HG03469 (cell line): Measurements from ENCODE around the gene C2orf49.

Source experiments
- ATAC-seq: cut with Tn5 transposase; IDR thresholded peaks from one replicate; pipeline ENCODE4 v1.9.1; 2021; ENCODE audit warnings: mild to moderate bottlenecking, moderate library complexity, moderate number of reproducible peaks; ENCODE audit not compliant: unreplicated experiment

The C2orf49 gene

GRCh38 chr2:105380432-105381100 lies 43.2 kb downstream of the C2orf49 start:
- no peak for ATAC-seq

DNA sequence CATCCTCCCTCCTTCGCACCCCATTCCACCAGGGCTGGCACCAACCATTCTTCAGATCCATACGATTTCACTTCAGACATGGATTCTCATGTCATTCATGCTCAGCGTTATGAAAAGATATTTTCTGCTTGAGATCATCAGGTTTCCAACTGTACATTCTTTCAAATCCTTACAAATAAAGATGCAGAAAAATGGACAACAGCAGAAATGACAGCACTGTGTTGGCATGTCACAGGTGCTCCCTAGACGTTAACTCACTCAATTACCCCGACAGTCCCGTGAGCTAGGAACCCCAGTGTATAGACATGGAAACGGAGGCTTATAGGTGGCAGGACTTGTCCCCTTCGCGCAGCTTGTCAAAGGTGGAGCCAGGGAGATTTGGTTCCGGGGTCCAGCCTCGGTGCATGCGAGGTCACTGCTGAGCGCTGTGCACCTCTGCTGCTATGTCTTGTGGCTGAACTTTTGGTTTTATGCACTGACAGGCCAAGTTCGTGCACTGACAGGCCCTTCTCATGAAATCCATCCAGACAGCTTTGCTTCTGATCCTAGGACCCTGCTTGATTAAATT lies 43.8 kb downstream of the C2orf49 start:
- no peak for ATAC-seq

GRCh38 chr2:105382177-105382576 lies 44.8 kb downstream of the C2orf49 start:
- ATAC-seq, result no peak

DNA sequence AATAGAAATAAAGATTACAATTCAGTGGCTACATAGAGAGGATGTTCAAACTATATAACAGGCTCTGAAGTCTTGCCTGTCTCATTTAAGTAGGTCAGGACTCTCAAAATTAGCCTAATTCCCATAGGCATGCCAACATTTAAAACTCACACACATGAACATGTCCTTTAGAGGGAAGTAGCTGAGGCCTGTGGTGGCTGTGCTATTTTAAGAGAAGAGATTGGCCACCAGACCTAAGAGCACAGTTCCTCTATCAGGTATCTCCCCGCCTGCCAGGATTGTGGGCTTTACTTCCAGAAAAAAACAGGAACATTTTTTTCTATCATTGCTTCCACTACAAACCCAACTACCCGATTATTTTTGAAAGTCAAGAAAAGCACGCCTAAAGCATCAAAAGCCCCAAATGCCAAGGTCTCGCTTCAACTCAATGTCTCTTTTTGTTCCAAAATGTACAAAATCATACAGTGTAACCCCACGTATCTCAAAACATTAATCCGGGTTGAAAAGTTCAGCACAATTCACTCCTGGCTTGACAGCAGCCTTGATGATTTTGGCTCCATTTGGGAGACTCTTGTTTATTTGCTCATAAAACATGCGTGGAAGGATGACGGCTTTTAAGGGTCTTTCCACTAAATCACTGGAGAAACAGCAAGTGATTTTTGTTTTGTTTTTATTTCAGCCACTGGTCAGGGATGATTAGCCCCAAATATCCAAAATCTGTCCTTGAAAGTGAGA lies 46.3 kb downstream of the C2orf49 start:
- ATAC-seq, result no peak

DNA sequence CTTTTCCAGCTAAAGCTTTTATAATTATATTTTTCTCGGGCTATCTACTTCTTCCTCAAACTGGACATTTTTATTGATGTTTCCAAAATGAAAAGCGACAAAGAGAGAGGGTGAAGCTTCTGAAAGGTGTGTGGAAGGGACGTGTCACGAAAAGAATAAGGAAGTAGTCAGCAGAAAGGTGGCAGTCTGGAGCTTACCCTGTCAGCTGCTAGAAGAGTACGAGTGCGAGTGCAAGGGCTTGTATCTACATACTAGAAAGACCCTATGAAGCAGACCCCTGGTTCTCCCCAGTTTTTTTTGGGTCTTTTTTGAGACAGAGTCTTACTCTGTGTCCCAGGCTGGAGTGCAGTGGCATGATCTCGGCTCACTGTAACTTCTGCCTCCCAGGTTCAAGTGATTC lies 46.9 kb downstream of the C2orf49 start:
- no peak for ATAC-seq

- ATAC-seq, result no peak
Observed at GRCh38 chr2:105384861-105385260, 47.5 kb downstream of the C2orf49 start.

DNA sequence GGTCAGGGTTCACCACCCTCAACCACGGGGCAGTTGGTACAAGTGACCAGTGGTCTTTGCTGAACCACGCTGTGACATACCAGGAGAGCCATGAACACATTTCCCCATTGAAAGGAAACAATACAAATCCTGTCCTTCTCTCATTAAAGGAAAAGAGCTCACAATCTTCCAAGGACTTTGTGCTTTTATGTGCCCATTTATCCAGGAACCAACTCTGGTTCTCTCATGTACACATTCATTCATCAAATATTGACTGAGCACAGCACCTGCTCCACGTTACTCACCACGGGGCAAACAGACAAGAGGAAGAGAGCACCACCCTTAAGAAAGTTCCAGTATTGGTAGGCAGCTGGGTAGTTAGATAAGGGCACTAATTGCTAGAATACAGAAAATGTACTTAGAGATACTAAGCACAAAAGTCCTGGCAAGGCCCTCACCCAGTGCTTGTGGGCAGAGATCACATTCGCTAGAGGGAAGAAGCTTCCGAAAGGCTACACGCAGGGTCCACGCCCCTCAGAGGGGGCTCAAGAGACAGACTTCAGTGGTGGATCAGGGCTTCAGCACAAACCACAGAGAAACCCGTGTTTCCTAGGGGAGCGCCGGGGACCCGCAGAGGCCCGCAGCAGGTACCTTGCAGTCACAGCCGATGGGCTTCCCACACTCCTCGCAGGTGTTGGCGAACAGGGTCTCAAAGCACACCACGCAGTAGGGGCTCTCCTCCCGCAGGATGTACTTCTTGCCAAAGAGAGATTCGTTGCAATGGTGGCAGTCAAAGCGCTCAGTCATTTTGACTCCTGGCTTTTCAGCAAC lies 48.6 kb downstream of the C2orf49 start:
- no peak for ATAC-seq

- no peak for ATAC-seq
Observed at GRCh38 chr2:105387225-105387624, 49.9 kb downstream of the C2orf49 start.

DNA sequence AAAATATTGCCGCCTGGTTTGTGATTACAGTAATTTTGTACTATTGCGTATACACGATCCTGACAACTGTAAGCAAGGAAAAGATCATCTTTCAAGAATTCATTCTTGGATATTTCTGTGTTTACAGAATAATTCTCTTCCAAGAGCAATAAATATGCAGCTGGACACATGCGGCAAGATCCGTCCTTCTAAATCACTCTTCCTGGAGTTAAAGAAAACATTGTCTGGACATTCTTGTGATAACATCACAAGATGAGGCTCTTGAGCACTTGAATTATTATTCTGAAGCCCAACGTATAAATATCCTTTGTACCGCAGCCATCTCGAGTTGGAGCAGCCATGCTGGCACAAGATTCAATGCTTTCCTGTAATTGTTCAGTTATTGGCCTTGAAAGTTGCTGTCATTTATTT lies 51.6 kb downstream of the C2orf49 start:
- ATAC-seq, result no peak

DNA sequence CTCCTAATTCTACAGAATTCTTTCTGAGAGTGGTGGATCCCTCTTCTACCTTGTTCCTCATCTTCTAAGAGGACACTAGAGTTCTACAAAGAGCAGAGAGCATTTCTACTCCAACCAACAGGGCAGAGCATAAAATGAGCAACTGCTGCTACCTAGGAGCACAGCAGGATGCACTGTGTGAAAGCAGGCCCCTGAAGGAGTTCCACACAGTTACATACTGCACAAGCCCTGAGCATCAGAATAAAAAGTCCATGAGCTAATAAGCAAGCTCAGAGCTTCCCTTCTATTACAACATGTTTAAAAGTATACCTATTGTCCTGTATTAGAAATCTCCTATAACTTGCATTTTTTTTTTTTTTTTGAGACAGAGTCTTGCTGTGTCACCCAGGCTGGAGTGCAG lies 53.1 kb downstream of the C2orf49 start:
- ATAC-seq, result no peak

DNA sequence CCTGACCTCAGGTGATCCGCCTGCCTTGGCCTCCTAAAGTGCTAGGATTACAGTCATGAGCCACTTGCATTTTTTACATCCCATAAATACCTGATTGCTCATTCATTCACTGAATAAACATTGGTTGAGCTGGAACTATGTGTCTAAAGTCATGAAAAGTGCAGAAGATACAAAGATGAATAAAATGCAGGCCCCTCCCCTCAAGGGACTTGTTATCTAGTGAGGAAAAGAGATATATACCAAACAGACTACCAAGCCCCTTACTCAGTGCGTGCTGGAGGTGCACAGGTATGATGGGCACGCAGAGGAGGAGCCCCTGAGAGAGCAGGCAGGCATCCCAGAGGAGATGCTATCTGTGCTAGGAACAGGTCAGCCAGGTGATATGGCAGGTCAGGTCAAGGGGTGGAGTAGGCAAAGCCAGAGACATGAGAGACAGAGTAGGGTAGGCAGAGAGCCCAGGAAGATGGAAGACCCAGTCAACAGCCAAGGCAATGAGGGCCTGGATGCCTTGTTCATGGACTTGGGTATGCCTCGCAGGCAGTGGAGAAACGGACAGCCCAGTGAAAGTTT lies 53.8 kb downstream of the C2orf49 start:
- ATAC-seq, result no peak

DNA sequence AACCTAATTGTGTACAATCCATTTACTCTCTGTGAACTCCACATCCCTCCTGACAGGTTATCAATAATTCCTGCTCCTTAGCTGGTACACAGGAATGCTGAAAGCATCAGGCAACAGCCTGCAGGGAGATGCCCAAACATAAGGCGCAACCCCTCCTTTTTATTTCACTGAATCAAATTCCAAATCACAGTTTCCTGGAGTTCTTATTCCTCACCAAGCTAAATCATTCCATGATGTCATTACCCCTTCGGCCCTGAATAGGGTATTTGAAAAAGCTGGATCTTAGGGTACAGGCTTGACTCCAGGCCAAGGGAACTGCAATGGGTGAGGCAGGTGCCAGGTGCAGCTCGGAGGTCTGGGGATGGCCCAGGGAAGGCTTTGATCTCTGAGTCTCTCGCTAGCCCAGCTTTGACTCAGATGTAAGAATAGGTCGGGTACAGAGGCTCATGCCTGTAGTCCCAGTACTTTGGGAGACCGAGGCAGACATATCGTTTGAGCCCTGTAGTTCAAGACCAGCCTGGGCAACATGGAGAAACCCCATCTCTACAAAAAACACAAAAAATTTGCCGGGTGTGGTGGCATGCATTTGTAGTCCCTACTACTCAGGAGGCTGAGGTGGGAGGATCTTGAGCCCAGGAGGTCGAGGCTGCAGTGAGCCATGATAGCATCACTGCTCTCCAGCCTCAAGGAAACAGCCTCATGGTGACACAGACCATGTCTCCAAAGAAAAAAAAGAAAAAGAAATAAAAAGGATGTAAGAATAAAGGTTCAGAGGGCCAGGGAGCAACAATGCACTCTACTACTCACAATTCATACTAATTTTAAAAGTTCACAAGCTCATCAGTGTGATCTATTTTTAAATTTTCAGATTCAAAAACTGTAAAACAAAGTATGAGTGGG lies 54.7 kb downstream of the C2orf49 start:
- no peak for ATAC-seq

DNA sequence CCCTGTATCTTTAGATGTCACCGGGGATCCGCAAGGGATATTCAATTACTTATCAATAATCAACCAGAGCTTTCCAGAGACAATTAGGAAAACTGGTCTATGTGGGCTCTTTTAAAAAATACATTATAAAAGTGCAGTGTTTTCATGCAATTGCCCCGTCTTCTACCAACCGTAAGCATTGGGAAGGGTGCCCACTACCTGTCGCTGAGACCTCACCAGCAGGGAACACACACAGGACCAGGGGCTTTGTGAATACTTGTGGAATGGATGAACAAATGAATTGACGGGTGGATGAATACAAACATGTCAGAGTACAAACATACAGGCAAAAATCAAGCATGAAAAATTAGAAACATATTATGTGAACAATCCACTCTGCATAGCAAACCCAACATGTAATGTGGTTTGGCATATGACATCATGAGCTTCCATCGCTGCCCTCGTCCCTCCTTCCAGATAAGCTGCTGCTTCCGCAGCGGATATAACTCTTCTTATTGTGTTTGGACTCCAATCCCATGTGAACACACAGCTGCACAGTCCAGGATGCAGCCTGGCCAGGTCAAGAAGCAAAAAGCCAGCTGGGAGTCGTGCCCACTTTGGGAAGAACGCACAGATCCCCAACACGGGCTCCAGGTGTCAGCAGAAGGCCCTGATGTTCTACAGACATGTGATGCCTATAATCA lies 56.2 kb downstream of the C2orf49 start:
- ATAC-seq, result no peak

- ATAC-seq, result no peak
Observed at GRCh38 chr2:105394951-105395611, 57.7 kb downstream of the C2orf49 start.

- ATAC-seq, result no peak
Observed at GRCh38 chr2:105395691-105396090, 58.4 kb downstream of the C2orf49 start.

DNA sequence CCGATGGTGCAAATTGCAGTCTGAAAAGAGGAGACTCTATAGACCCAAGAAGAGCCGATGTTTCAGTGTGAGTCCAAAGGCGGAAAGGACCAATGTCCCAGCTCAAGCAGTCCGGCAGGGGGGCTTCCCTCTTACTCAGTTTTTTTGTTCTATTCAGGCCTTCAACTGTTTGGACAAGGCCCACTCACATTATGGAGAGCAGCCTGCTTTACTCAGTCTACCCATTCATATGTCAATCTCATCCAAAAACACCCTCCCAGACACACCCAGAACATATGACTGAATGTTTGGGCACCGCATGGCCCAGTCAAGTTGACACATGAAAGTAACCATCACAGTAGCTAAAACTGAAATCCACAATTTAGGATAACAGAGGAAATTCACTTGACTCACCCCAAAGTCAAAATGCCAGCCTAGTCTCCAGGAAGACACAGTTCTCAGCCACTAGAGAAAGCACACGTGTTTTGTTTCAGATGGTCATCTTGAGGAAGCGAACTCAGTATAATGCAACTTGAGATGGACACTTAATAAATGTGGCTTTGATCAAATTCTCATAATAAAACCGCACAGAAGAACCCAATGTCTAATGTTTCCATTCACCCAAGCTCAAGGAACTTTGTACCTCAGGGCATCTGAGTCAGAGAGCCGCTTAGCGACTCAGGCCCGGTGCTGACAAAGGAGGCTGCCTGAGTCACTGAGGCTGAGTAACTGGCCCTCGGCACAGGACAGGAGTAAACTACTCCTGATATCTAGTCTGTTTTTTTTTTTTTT lies 59.1 kb downstream of the C2orf49 start:
- ATAC-seq, result no peak

DNA sequence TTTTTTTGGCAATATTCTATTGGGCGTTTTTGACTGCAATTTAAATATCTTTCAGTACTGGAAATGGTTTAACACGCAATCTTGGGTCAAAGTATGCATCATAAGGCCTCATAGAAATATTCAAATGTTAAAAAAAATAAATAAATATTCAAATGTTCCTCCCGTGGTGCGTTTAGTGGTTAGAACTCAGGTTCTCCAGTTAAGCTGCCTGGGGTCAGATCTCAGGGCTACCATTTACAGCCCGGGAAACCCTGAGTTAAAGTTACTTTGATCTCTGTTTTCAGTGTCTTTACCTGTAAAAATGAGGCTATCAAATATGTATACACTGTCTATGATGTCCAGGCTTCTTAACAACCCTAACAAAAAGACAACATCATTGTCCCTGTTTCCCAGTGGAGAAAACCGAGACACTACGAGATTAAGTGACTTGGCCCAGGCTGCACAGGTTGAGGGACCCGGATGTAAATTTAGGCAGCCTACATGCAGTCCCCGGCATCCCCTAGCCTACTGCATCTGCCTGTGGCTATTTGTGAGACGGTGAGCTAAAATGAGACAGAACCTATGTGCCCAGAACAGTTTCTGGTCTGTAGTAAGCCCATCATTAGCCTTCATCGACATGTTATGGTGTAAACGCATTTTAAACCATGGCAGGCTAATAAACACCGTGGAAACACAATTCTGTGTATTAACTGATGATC lies 59.8 kb downstream of the C2orf49 start:
- ATAC-seq, result no peak

- ATAC-seq, result no peak
Observed at GRCh38 chr2:105397953-105398335, 60.6 kb downstream of the C2orf49 start.
